ENCODE measurements around the gene DUSP12. TPM values are rescaled to one million over a fixed set of nuclear protein-coding genes. Genes with fewer than 3 reads are reported as not detected.

The DUSP12 gene
- total RNA-seq, 1 experiment from 2014 or later, result 63.6 TPM

DNA sequence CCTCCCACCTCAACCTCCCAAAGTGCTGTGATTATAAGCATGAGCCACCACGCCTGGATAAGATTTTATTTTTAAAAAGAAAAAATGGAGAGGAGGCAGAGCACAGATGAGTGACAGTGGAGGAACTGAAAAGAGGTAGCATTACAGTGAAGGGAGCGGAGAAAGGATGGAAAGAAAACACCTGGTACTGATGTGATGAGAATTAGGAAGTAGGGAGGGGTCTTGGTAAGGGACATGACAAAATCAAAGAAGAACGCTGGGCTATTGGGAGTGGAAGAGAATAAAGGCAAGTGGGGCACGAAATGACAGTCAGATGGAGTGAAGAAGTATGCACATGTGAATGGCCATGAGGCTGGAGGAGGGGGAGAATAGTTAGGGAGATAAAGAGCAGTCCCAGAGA is 40.2 kb upstream of the DUSP12 start:
- no peak for DNase-seq (ENCODE audit: low spot score)
- H3K4me1 ChIP-seq (ENCODE audit: insufficient read depth, low read length, poor library complexity, severe bottlenecking), result peaks cover 4% of the 10 kb centered on the region
- BruUV-seq (replicated peaks), result no TSS peak
- no peak overlapping the region for H3K27ac ChIP-seq (ENCODE audit: low read depth, low read length, poor library complexity, severe bottlenecking)
- ChIA-PET CTCF (no interaction called here), POLR2A (ENCODE audit: low non-redundant PET) (no interaction called here)
- intact Hi-C loops (cut with micrococcal nuclease; ENCODE audit: unreplicated experiment), result no loop called here
- no peaks in the 10 kb centered on the region for H3K36me3 ChIP-seq (ENCODE audit: insufficient read depth, low read length, poor library complexity, severe bottlenecking)
- TF ChIP-seq EZH2 (IDR thresholded peaks at IDR 0.05; ENCODE audit: borderline replicate concordance, low read depth, low read length, poor library complexity, severe bottlenecking) (no peak), CTCF (conservative IDR thresholded peaks at IDR 0.05; ENCODE audit: low read depth, low read length) (no peak)
- H3K9me3 ChIP-seq (ENCODE audit: low read depth, low read length, poor library complexity, severe bottlenecking), result no peaks in the 10 kb centered on the region
- no peak overlapping the region for H3K4me3 ChIP-seq (ENCODE audit: low read depth, low read length, poor library complexity, severe bottlenecking)
- no peaks in the 10 kb centered on the region for H3K27me3 ChIP-seq (replicated peaks; ENCODE audit: insufficient read depth, low read depth, low read length, poor library complexity)

DNA sequence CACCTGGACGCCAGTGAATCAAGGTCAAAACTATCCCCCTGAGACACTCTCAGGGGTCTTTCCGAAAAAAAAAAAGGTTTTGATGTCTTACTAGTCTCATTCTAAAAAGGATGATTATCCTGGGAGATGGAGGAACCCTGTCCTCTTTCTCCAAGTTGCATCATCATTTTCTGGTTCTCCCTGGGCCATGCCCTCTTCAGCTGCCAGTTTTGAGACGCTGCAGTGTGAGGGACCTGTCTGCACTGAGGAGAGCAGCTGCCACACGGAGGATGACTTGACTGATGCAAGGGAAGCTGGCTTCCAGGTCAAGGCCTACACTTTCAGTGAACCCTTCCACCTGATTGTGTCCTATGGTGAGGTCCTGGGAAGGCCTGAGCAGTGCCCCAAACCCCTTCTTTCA is 39.0 kb upstream of the DUSP12 start:
- Histone ChIP-seq H3K9me3 (ENCODE audit: low read depth, low read length, poor library complexity, severe bottlenecking) (no peaks in the 10 kb centered on the region), H3K36me3 (ENCODE audit: insufficient read depth, low read length, poor library complexity, severe bottlenecking) (no peaks in the 10 kb centered on the region), H3K4me1 (ENCODE audit: insufficient read depth, low read length, poor library complexity, severe bottlenecking) (peaks cover 4% of the 10 kb centered on the region), H3K27ac (ENCODE audit: low read depth, low read length, poor library complexity, severe bottlenecking) (no peak overlapping the region), H3K4me3 (ENCODE audit: low read depth, low read length, poor library complexity, severe bottlenecking) (no peak overlapping the region), H3K27me3 (replicated peaks; ENCODE audit: insufficient read depth, low read depth, low read length, poor library complexity) (no peaks in the 10 kb centered on the region)
- POLR2A ChIA-PET (ENCODE audit: low non-redundant PET), result no interaction called here
- DNase-seq (ENCODE audit: low spot score), result no peak
- intact Hi-C loops (cut with micrococcal nuclease; ENCODE audit: unreplicated experiment), result no loop called here
- CTCF ChIA-PET, result no interaction called here
- BruUV-seq (replicated peaks), result no TSS peak
- no peak for TF ChIP-seq EZH2 (IDR thresholded peaks at IDR 0.05; ENCODE audit: borderline replicate concordance, low read depth, low read length, poor library complexity, severe bottlenecking)
- TF ChIP-seq CTCF (conservative IDR thresholded peaks at IDR 0.05; ENCODE audit: low read depth, low read length), result no peak

- TF ChIP-seq CTCF (conservative IDR thresholded peaks at IDR 0.05; ENCODE audit: low read depth, low read length), result no peak
- no peak for TF ChIP-seq EZH2 (IDR thresholded peaks at IDR 0.05; ENCODE audit: borderline replicate concordance, low read depth, low read length, poor library complexity, severe bottlenecking)
- H3K27me3 ChIP-seq (replicated peaks; ENCODE audit: insufficient read depth, low read depth, low read length, poor library complexity), result no peaks in the 10 kb centered on the region
- POLR2A ChIA-PET (ENCODE audit: low non-redundant PET), result no interaction called here
- DNase-seq (ENCODE audit: low spot score), result no peak
- no peaks in the 10 kb centered on the region for H3K4me1 ChIP-seq (ENCODE audit: insufficient read depth, low read length, poor library complexity, severe bottlenecking)
- intact Hi-C loops (cut with micrococcal nuclease; ENCODE audit: unreplicated experiment), result no loop called here
- BruUV-seq (replicated peaks), result no TSS peak
- no peaks in the 10 kb centered on the region for H3K36me3 ChIP-seq (ENCODE audit: insufficient read depth, low read length, poor library complexity, severe bottlenecking)
- CTCF ChIA-PET, result no interaction called here
- no peak overlapping the region for H3K4me3 ChIP-seq (ENCODE audit: low read depth, low read length, poor library complexity, severe bottlenecking)
- no peaks in the 10 kb centered on the region for H3K9me3 ChIP-seq (ENCODE audit: low read depth, low read length, poor library complexity, severe bottlenecking)
- H3K27ac ChIP-seq (ENCODE audit: low read depth, low read length, poor library complexity, severe bottlenecking), result no peak overlapping the region
Measured at GRCh38 chr1:161718559-161719324, 30.8 kb upstream of the DUSP12 start.

Measured in A673 (cell line).